Skeletal muscle cell (primary cell): ENCODE results near the gene GALNT4.

Source experiments
- DNase-seq: peaks from one replicate; pipeline ENCODE4 v3.0.0-alpha.2; 2010; ENCODE audit warnings: low read depth
- H3K4me3 ChIP-seq: 2 replicates; pipeline ENCODE4 v1.5.1; 2011; ENCODE audit warnings: low read depth, mild to moderate bottlenecking, control low read depth, low read length, moderate library complexity

The GALNT4 gene

GRCh38 chr12:89538897-89539296 lies 14.3 kb upstream of the GALNT4 start:
- no peak overlapping the region for H3K4me3 ChIP-seq
- DNase-seq: no peak

DNA sequence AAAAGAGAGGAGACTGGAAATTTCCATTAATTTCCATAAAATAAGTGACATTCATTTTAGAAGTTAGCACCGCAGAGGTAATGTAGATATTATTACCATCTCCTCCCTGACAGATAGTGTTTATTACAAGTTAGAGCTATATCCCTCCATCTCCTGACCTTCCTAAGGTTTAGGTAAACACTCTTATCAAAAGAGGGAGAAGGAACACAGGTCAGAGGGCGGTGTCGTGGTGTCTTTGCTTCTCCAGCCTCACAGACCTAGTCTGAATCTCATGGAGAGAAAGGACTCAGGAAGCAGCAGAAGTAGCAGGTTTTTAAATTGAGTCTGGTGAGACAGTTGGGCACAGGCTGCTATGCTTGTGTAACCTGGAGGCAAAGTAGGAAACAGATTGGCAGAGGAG lies 12.8 kb upstream of the GALNT4 start:
- no peak overlapping the region for H3K4me3 ChIP-seq
- no peak for DNase-seq

GRCh38 chr12:89529738-89530137 lies 5.1 kb upstream of the GALNT4 start:
- no peak overlapping the region for H3K4me3 ChIP-seq
- no peak for DNase-seq

GRCh38 chr12:89528434-89528833 lies 3.8 kb upstream of the GALNT4 start:
- H3K4me3 ChIP-seq: no peak overlapping the region
- DNase-seq: no peak

DNA sequence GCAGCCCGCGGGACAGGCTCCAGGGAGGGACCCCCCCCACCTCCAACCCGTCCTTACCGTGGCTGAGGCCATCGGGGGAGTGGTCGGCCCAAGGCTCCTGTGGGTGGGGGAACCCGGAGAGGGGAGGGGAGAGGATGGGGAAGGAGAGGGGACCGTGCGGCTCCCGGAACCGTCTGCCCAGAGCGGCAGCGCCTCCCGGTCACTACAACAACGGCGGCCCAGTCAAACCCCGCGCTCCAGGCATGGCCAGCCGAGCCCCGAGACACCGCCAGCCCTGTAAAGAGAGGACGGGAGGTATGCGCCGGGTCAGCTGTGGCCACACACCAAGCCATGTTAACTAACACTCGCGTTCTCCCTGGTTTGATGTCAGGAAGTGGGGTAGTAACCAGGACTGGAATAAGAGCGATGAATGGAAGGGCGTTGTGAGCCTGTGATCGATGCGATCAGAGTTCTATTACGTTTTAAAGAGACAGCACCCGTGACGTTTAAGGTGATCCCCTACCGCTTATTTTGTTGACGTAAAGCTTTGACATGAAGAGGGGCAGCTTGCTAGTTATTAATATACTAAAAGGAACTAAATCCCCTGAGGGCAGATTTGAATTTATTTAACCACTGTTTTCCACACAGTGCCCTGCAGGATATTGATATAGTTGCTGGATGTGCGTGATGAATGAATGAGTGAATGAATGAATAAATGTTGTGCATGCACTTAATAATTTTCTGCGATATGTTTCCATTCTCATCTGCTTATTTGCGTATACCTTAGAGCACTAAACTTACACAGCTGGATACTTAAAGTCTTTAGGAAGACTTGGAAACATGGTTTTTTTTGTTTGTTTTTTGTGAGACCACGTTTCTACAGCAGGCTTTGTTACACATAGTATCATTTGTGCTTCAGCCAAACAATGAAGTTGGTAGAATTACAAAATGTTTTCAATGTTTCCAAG lies 1.5 kb upstream of the GALNT4 start, which contains the start of gene POC1B:
Gene POC1B, minus strand, starts transcription at position 224 of the 947 bp plus-strand sequence. Its CDS starts 152 bp downstream, at position 72.
- peak within 1 kb of the TSS; percentile 95 for H3K4me3 ChIP-seq
- DNase-seq: no peak

GRCh38 chr12:89525305-89525823 lies 768 bp upstream of the GALNT4 start:
- no peak for DNase-seq
- peak overlapping the region; percentile 95 for H3K4me3 ChIP-seq

DNA sequence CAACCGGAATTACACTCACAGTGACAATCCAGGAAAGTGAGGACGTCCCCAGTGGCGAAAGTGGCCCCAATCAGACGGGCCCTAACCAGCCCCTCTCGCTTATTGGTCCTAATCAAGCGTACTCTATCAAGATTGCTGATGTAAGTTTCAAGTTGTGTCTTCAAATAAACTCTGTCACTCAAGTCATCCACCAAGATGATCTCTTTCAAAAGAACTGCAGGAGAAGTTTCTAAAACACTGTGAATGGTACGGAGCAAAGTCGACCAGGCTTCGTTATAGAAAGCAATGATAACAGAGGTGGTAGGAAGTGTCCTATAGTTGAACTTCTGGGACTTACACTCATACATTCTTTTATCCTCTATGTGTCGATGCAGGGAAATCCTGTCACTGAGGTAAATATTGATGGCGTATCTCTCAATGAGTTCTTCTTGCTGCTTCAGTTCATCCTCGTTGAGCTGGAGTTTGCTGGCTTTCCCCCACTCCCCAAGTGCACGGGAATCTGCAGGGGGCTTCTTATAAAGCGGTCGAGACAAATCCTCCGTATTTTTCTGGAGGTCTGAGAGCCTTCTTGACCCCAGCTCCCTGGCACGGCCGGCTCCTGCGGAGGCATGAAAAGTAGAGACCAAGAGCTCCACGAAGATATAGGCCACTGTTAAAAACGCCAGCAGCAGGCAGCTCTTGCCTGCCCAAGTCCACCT lies 604 bp downstream of the GALNT4 start:
- no peak for DNase-seq
- peak overlapping the region; percentile 95 for H3K4me3 ChIP-seq

DNA sequence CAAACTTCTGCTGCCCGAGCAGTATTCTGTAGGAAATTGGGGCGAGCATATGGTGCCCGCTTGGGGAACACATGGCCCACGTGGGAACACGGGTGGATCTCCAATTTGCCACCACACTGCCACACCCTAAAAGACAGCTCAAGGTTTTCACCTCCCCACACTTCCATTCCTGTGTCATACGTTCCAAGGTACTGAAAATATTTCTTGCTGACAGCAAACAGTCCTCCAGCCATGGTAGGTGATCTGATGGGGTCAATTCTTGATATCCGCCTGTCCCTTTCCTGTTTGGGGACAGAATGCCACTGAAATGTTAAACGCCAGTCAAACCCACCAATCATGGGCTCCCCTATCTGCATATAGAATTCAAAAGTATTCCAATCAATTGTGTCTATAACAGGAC lies 1.2 kb downstream of the GALNT4 start:
- H3K4me3 ChIP-seq: peak overlapping the region; percentile 95

GRCh38 chr12:89521364-89522223 lies 3.0 kb downstream of the GALNT4 start:
- no peak overlapping the region for H3K4me3 ChIP-seq
- no peak for DNase-seq

More for the DNA sequence above, 1.2 kb downstream of the GALNT4 start:
- DNase-seq: no peak

GRCh38 chr12:89517720-89518119 lies 6.9 kb downstream of the GALNT4 start:
- no peak overlapping the region for H3K4me3 ChIP-seq
- DNase-seq: no peak

DNA sequence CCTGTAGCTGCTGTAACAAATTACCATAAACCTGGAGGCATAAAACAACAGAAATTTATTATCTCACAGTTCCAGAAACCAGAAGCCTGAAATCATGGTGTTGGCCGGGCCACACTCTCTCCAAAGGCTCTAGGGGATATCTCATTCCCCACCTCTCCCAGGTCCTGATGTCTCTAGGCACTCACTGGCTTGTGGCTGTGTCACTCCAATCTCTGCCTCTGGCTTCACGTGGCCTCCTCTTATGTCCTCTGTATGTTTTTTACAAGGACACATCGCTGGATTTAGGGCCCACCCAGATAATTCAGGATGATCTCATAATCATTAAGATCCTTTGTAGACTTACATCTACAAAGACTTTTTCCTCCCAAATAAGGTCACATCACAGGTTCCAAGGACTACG lies 8.0 kb downstream of the GALNT4 start:
- H3K4me3 ChIP-seq: no peak overlapping the region
- DNase-seq: no peak

DNA sequence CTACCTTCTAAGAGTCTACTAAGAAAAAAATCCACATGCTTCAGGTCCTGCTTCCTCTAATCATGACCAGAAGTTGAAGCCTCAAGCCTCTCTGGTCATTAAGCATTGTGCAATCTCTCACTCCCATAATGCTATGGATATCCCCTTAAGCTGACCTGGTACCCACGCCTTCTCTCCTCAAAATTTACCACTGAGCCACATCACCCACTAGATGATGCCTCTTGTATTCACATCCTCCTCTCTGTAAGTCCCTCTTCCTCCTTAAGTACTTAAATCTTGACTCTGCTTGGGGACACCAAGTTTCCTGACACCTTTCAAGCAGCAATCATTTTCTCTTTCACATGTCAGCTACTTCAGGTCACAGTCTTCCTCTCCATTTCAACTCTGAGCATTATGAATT lies 9.8 kb downstream of the GALNT4 start:
- no peak for DNase-seq
- no peak overlapping the region for H3K4me3 ChIP-seq

DNA sequence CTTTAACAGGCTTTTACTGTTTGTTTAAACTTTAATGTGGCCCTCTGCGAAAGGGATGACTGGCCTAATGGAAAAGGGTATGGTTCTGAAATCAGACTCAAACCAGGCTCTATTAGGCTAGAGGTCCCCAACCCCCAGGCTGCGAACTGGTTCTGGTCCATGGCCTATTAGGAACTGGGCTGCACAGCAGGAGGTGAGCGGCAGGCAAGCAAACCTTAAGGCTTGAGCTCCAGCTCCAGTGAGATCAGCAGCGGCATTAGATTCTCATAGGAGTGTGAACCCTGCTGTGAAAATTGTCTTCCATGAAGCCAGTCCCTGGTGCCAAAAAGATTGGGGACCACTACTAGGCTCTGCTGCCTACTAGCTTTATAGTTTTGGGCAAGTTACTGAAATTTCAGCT lies 11.1 kb downstream of the GALNT4 start:
- DNase-seq: no peak
- no peak overlapping the region for H3K4me3 ChIP-seq

GRCh38 chr12:89507015-89507824 lies 17.4 kb downstream of the GALNT4 start:
- no peak overlapping the region for H3K4me3 ChIP-seq
- no peak for DNase-seq

- DNase-seq: no peak
- no peak overlapping the region for H3K4me3 ChIP-seq
Measured at GRCh38 chr12:89506050-89506449, 18.5 kb downstream of the GALNT4 start.

DNA sequence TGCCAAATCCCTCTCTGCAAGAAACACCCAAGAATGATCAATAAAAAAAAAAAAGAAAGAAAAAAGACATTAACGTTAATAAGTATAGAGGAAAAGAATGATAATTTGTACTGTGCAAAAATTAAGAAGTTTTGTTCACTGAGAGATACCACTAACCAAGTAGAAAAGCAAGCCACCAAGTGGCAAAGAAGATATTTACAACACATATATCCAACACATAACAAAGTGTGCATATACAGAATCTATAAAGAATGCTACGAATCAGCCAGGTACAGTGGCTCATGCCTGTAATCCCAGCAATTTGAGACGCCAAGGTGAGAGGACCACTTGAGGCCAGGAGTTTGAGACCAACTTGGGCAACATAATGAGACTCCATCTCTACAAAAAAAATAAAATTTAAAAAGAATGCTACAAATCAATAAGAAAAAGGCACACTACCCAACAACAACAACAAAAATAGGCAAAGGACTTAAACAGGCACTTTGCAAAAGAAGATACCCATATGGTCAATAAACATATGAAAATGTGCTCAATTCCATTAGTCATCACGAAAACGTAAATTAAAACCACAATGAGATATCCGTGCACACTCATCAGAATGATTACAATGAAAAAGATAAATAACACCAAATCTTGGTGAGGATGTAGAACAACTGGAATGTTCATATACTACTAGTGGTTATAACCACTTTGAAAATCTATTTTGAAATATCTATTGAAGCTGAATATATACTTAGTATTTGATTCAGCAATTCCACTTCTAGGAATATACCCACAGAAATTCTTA lies 19.8 kb downstream of the GALNT4 start:
- no peak for DNase-seq

GRCh38 chr12:89501793-89502192 lies 22.8 kb downstream of the GALNT4 start:
- DNase-seq: no peak
- no peak overlapping the region for H3K4me3 ChIP-seq

More for the DNA sequence above, 19.8 kb downstream of the GALNT4 start:
- H3K4me3 ChIP-seq: no peak overlapping the region

DNA sequence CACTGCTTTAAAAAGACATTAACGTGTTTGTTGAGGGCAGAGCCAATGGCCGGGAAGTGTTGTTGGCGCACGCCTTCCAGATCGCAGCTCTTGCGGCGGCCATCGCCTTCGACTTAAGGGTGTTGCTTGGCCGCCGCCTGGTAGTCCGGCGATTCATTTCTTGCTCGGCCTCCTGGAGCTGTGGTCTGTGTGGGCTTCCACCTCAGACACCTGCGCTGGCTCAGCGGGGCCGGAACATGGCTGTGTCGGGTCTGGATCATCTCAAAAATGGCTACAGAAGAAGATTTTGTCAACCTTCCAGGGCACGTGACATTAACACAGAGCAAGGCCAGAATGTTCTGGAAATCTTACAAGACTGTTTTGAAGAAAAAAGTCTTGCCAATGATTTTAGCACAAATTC lies 24.7 kb downstream of the GALNT4 start:
- DNase-seq: no peak

More for the DNA sequence above, 24.7 kb downstream of the GALNT4 start:
- no peak overlapping the region for H3K4me3 ChIP-seq
